ENCODE data around the gene TSKU. TPM values are rescaled to one million over a fixed set of nuclear protein-coding genes. Genes with fewer than 3 reads are reported as not detected.
A peak's percentile ranks its signal among the peaks of the same experiment; 100 is the strongest.

Gene TSKU
- total RNA-seq, 1 donor from 2014 or later: 121 TPM

DNA sequence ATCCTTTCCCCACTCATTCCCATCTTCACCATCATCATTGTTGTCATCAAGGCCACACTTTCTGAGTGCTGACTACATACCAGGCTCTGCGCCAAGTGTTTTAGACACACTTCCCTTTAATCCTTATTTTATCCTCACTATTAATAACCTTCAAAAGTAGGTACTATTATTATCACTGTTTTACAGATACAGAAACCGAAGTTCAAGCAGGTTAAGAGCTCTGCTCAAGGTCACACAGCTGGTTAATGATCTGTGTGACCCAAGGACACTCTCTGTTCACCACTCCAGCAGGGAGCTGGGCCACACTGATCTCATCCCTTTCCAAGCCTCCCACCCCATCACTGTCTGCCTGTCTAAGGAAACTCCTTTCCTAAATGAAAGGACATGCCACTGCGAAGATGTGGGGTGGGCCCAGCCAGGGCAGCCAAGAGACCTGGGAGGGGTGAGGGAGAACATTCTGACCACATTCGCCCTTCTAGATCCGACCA, 17.2 kb upstream of the TSKU start:
- H3K36me3 ChIP-seq: no peaks in the 10 kb centered on the region
- no peaks in the 10 kb centered on the region for H3K9me3 ChIP-seq
- intact Hi-C loops (cut with DNase I): no loop called here
- no peak overlapping the region for H3K4me3 ChIP-seq
- H3K27me3 ChIP-seq: no peaks in the 10 kb centered on the region
- H3K27ac ChIP-seq: peak overlapping the region in 1 of 2 donors; percentile 6
- peaks cover 0 to 28% of the 10 kb centered on the region in 2 donors for H3K4me1 ChIP-seq
- no peak for DNase-seq (ENCODE audit: low spot score in 2 of 2)
- TF ChIP-seq, protein P1, sequence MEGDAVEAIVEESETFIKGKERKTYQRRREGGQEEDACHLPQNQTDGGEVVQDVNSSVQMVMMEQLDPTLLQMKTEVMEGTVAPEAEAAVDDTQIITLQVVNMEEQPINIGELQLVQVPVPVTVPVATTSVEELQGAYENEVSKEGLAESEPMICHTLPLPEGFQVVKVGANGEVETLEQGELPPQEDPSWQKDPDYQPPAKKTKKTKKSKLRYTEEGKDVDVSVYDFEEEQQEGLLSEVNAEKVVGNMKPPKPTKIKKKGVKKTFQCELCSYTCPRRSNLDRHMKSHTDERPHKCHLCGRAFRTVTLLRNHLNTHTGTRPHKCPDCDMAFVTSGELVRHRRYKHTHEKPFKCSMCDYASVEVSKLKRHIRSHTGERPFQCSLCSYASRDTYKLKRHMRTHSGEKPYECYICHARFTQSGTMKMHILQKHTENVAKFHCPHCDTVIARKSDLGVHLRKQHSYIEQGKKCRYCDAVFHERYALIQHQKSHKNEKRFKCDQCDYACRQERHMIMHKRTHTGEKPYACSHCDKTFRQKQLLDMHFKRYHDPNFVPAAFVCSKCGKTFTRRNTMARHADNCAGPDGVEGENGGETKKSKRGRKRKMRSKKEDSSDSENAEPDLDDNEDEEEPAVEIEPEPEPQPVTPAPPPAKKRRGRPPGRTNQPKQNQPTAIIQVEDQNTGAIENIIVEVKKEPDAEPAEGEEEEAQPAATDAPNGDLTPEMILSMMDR (IDR thresholded peaks at IDR 0.05): no peak

DNA sequence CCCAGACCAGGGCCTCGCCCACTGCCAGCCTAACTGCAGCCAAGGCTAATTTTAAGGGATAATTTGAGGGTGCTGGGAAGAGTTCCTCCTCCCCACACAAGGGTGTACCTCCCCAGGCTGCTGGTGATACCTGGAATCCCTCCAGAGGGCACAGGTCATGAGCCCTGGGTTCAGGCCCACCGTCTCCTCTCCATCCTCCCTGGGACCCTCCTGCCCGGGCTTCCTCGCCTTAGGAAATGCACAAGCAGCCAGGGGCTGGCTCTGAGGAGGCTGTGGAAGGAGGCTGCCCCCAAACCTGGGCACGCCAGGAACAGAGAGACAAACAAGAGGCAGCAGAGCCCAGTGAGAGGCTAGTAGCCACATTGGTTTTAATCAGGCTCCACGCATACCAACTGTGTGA, 16.6 kb upstream of the TSKU start:
- H3K9me3 ChIP-seq: no peaks in the 10 kb centered on the region
- H3K4me1 ChIP-seq: peaks cover 5 to 34% of the 10 kb centered on the region in 2 donors
- H3K27ac ChIP-seq: peak overlapping the region in 1 of 2 donors; percentile 6
- H3K36me3 ChIP-seq: no peaks in the 10 kb centered on the region
- H3K27me3 ChIP-seq: no peaks in the 10 kb centered on the region
- DNase-seq (ENCODE audit: low spot score in 2 of 2): no peak
- TF ChIP-seq, protein P1 (IDR thresholded peaks at IDR 0.05): no peak
- no peak overlapping the region for H3K4me3 ChIP-seq
- intact Hi-C loops (cut with DNase I): no loop called here

DNA sequence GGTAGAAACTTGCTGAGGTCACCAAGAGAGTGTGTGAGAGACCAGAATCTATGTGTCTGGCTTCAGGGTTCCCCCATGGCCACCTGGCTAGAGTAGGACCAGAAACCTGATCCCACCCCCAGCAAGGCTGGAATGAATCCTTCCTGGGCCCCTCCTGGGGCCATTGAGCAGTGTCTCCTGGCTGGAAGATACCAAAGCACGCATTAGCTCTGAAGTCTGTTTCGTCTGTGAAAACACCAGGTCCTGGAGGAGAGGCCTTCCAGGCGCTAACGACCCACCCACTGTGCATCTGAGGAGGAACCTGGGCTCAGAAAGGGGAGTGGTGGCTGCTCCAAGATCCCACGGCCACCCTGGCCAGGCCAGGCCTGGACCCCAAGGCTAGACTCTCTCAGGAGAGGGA, 15.5 kb upstream of the TSKU start:
- Histone ChIP-seq H3K4me1 (peaks cover 9 to 44% of the 10 kb centered on the region in 2 donors), H3K27ac (peak overlapping the region in 1 of 2 donors; percentile 60), H3K36me3 (no peaks in the 10 kb centered on the region), H3K9me3 (no peaks in the 10 kb centered on the region), H3K27me3 (no peaks in the 10 kb centered on the region), H3K4me3 (no peak overlapping the region)
- intact Hi-C loops (cut with DNase I): no loop called here
- no peak for DNase-seq (ENCODE audit: low spot score in 2 of 2)
- TF ChIP-seq, protein P1 (IDR thresholded peaks at IDR 0.05): no peak

DNA sequence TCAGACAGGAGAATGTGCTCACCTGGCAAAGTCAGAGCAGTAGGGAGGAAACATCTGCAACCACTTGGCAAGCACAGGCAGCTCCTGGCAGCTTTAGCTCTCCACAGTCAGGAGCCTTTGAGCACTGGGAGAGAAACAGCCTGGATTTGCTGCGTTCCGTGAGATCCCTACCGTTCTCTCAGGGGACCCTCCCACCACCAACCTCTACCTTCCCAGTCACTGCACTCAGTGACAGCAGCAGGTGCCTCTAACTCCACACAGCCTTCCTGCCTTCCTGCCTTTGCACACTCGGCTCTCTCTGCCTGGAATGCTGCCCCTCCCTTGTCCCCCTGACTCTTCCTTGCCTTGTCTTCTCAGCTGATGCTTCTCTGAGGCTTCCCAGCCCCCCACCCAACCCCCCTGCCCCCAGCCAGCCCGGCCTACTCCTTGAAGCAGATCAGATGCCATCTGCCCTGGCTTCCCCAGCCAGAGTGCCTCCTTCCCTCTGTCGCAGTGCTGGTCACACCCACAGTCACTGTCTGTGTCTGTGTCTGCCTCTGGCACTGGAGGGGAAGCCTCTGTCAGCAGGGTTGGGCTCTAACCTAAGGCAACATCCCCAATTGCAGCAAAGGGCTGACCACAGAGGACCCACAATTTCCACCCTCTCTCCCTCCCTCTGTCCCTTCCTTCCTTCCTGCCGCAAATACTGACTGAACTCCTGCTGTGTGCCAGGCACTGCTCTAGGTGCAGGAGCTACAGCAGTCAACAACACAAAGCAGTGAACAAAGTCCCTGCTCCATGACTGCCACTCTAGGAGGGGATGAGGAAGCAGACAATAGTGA, 14.9 kb upstream of the TSKU start:
- TF ChIP-seq, protein P1 (IDR thresholded peaks at IDR 0.05): no peak
- intact Hi-C loops (cut with DNase I): no loop called here
- Histone ChIP-seq H3K27ac (peak overlapping the region; percentile 8 to 60), H3K27me3 (no peaks in the 10 kb centered on the region), H3K9me3 (no peaks in the 10 kb centered on the region), H3K4me3 (no peak overlapping the region), H3K36me3 (no peaks in the 10 kb centered on the region), H3K4me1 (peaks cover 13 to 47% of the 10 kb centered on the region in 2 donors)
- DNase-seq (ENCODE audit: low spot score in 2 of 2): no peak

DNA sequence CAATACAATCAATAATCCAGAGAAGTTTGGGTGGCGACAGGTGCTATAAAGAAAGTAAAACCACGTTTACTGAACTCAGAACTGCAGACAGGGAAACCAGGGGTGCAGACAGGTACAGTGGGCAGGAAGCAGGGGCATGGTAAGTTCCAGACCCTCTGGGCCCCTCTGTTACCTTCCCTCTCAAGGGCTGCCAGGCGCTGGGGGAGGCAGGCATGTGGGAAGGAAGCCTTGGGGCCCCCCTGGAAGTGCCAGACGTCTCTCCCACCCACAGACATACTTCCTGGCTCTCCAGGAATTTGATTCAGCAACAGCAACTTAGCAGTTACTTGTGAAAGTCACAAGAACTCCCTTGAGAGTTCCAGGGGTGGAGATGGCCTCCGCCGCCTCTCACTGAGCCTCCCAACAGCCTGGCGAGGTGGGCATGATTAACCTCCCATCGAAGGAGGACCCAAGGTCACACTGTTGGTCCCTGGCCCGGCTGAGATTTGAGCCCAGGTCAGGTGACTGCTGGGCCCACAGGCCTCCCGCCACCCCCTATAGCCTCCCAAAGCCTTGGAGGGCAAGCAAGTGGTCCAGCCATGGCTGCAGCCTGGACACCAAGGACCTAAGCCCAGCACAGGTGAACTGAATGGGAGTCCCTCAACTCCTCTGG, 14.1 kb upstream of the TSKU start:
- Histone ChIP-seq H3K4me3 (no peak overlapping the region), H3K27me3 (no peaks in the 10 kb centered on the region), H3K27ac (peak overlapping the region; percentile 9 to 87), H3K9me3 (no peaks in the 10 kb centered on the region), H3K4me1 (peaks cover 19 to 45% of the 10 kb centered on the region in 2 donors), H3K36me3 (no peaks in the 10 kb centered on the region)
- no peak for DNase-seq (ENCODE audit: low spot score in 2 of 2)
- intact Hi-C loops (cut with DNase I): no loop called here
- TF ChIP-seq, protein P1 (IDR thresholded peaks at IDR 0.05): no peak
